Gastrocnemius medialis (tissue), 4 donors: ENCODE results near the gene NOTCH1. TPM values are rescaled to one million over a fixed set of nuclear protein-coding genes. Genes with fewer than 3 reads are reported as not detected.

ENCODE experiments used
- ATAC-seq, 2 donors: fragments of 150-250 bp; one replicate each; pipeline ENCODE4 v1.9.1; 2016
- DNase-seq, 2 donors: peaks; one replicate each; pipeline ENCODE4 v3.0.0-alpha.2; 2019
- H3K27ac ChIP-seq, 4 donors: fragments of 200-600 bp; sonication (generic); 1 replicate in 1 of 4; 2 replicates in 3 of 4; pipeline ENCODE4 v1.5.1; 2016 to 2018; ENCODE audit warnings: mild to moderate bottlenecking in 2 of 4, moderate library complexity in 1 of 4
- H3K27me3 ChIP-seq, 3 donors: fragments of 200-600 bp; sonication (generic) in 2 of 3; 1 replicate in 1 of 3; 2 replicates in 2 of 3; pipeline versions ENCODE4 v1.5.1 to v1.6.0; 2016 to 2019; ENCODE audit warnings: mild to moderate bottlenecking in 1 of 3, moderate library complexity in 1 of 3
- H3K36me3 ChIP-seq, 2 donors: fragments of 200-600 bp; sonication (generic) in 1 of 2; one replicate each; pipeline ENCODE4 v1.5.1; 2017 to 2018
- H3K4me1 ChIP-seq, 2 donors: fragments of 200-600 bp; sonication (generic) in 1 of 2; one replicate each; pipeline ENCODE4 v1.5.1; 2016 to 2017; ENCODE audit warnings: mild to moderate bottlenecking in 2 of 2
- H3K4me3 ChIP-seq, 4 donors: fragments of 200-600 bp; sonication (generic) in 3 of 4; 1 replicate in 1 of 4; 2 replicates in 3 of 4; pipeline ENCODE4 v1.5.1; 2016 to 2019; ENCODE audit warnings: mild to moderate bottlenecking in 2 of 4
- H3K9me3 ChIP-seq, 3 donors: fragments of 200-600 bp; sonication (generic) in 2 of 3; 1 replicate in 1 of 3; 2 replicates in 2 of 3; pipeline ENCODE4 v1.5.1; 2016 to 2019
- POLR2A ChIP-seq, 2 donors: fragments of 450-650 bp; IDR thresholded peaks; one replicate each; pipeline ENCODE4 v1.6.1; 2017; ENCODE audit warnings: antibody characterized with exemption in 2 of 2, mild to moderate bottlenecking in 2 of 2, moderate library complexity in 2 of 2
- in situ Hi-C, 4 donors: fragments of 200-750 bp; cut with MboI; loops; one replicate each; pipeline versions ENCODE4 v1.15.0 to v1.8.0; 2017; ENCODE audit warnings: low sequenced_read_pairs in 4 of 4
- intact Hi-C: fragments of 100-400 bp; cut with DNase I; formaldehyde crosslinking; loops from one replicate; pipeline ENCODE4 v1.15.1; 2023; ENCODE audit warnings: low total_unique reads
- total RNA-seq, 4 donors: library from RNA; depleted of rRNA; stranded (reverse); fragments of >200 nt; gene quantifications; one replicate each; pipeline versions ENCODE4 v1.1.0 to v1.2.3, GENCODE V29; 2016
- TF ChIP-seq, protein P1 (sequence below), 5 experiments: fragments of 450-650 bp in 3 of 5; fragments of 200-600 bp in 2 of 5; sonication (generic) in 2 of 5; IDR thresholded peaks in 4 of 5; conservative IDR thresholded peaks in 1 of 5; 1 replicate in 4 of 5; 2 replicates in 1 of 5; pipeline ENCODE4 v1.5.1; 2016 to 2019; ENCODE audit warnings: antibody characterized with exemption in 5 of 5, mild to moderate bottlenecking in 3 of 5, moderate library complexity in 3 of 5

Gene NOTCH1
- total RNA-seq, 4 donors from 2014 or later, result 6.3 to 15.4 (median 8.2) TPM

- ATAC-seq (no peak), DNase-seq (no peak)
- Histone ChIP-seq H3K4me1 (peaks cover under 1 to 7% of the 10 kb centered on the region in 2 donors), H3K4me3 (no peak overlapping the region), H3K36me3 (no peaks in the 10 kb centered on the region), H3K27me3 (no peaks in the 10 kb centered on the region), H3K27ac (no peak overlapping the region), H3K9me3 (no peaks in the 10 kb centered on the region)
- intact Hi-C loops (no loop called here), in situ Hi-C loops (no loop called here)
- TF ChIP-seq, protein P1, sequence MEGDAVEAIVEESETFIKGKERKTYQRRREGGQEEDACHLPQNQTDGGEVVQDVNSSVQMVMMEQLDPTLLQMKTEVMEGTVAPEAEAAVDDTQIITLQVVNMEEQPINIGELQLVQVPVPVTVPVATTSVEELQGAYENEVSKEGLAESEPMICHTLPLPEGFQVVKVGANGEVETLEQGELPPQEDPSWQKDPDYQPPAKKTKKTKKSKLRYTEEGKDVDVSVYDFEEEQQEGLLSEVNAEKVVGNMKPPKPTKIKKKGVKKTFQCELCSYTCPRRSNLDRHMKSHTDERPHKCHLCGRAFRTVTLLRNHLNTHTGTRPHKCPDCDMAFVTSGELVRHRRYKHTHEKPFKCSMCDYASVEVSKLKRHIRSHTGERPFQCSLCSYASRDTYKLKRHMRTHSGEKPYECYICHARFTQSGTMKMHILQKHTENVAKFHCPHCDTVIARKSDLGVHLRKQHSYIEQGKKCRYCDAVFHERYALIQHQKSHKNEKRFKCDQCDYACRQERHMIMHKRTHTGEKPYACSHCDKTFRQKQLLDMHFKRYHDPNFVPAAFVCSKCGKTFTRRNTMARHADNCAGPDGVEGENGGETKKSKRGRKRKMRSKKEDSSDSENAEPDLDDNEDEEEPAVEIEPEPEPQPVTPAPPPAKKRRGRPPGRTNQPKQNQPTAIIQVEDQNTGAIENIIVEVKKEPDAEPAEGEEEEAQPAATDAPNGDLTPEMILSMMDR (IDR thresholded peaks at IDR 0.05 in 4 of 5, conservative IDR thresholded peaks at IDR 0.05 in 1 of 5), result no peak
- no peak for TF ChIP-seq POLR2A (IDR thresholded peaks at IDR 0.05)
Observed at GRCh38 chr9:136556166-136556565, 10.3 kb upstream of the NOTCH1 start.

DNA sequence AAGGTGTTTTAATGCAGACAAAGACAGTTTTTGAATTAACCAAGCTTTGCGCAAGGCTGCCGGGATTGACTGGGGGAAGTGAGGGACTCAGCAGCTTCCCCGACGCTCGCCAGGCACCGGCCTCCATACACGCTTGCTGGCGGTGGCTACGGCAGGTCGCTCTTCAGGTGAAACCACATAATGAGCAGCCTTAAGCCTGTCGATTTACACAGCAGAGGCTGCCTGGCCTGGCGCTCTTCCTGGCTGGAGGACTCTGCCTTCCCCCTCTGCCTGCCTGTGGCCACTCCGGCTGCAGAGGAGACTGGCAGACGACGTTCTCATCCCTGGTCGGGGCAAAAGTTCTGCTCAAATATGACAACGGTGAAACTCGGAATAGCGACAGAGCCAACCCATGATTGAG is 9.0 kb upstream of the NOTCH1 start:
- no peak for DNase-seq
- intact Hi-C loops, result no loop called here
- peaks cover 4 to 7% of the 10 kb centered on the region in 2 donors for H3K4me1 ChIP-seq
- H3K4me3 ChIP-seq, result no peak overlapping the region
- in situ Hi-C loops, result no loop called here
- no peak for ATAC-seq
- H3K9me3 ChIP-seq, result no peaks in the 10 kb centered on the region
- no peaks in the 10 kb centered on the region for H3K27me3 ChIP-seq
- H3K27ac ChIP-seq, result no peak overlapping the region
- TF ChIP-seq POLR2A (IDR thresholded peaks at IDR 0.05), result no peak
- TF ChIP-seq, protein P1 (IDR thresholded peaks at IDR 0.05 in 4 of 5, conservative IDR thresholded peaks at IDR 0.05 in 1 of 5), result no peak
- no peaks in the 10 kb centered on the region for H3K36me3 ChIP-seq

- Histone ChIP-seq H3K4me3 (no peak overlapping the region), H3K27ac (no peak overlapping the region), H3K4me1 (peaks cover 4 to 7% of the 10 kb centered on the region in 2 donors), H3K36me3 (no peaks in the 10 kb centered on the region), H3K27me3 (no peaks in the 10 kb centered on the region), H3K9me3 (no peaks in the 10 kb centered on the region)
- no peak for TF ChIP-seq POLR2A (IDR thresholded peaks at IDR 0.05)
- TF ChIP-seq, protein P1 (IDR thresholded peaks at IDR 0.05 in 4 of 5, conservative IDR thresholded peaks at IDR 0.05 in 1 of 5), result no peak
- no peak for DNase-seq
- intact Hi-C loops (no loop called here), in situ Hi-C loops (no loop called here)
- ATAC-seq, result no peak
Observed at GRCh38 chr9:136553581-136553980, 7.7 kb upstream of the NOTCH1 start.

- Histone ChIP-seq H3K4me1 (peaks cover 5 to 8% of the 10 kb centered on the region in 2 donors), H3K9me3 (no peaks in the 10 kb centered on the region), H3K4me3 (peak overlapping the region in 1 of 4 donors; percentile 9), H3K27ac (peak overlapping the region in 3 of 4 donors; percentile 25 to 54 (median 41)), H3K36me3 (no peaks in the 10 kb centered on the region), H3K27me3 (no peaks in the 10 kb centered on the region)
- in situ Hi-C loops (no loop called here), intact Hi-C loops (no loop called here)
- ATAC-seq (no peak), DNase-seq (no peak)
- TF ChIP-seq POLR2A (IDR thresholded peaks at IDR 0.05), result peak in 1 of 2 donors; percentile 9
- TF ChIP-seq, protein P1 (IDR thresholded peaks at IDR 0.05 in 4 of 5, conservative IDR thresholded peaks at IDR 0.05 in 1 of 5), result no peak
Observed at GRCh38 chr9:136552117-136552703, 6.4 kb upstream of the NOTCH1 start.
